Stimulated activated CD8-positive, alpha-beta memory T cell treated with anti-CD3 and anti-CD28 coated beads, Interleukin-4, amount 100 ng/mL, for 24 hours (primary cell): ENCODE measurements around the gene THEMIS.
"Not testable (repeated sequence)": the region's sequence is repeated elsewhere in the genome, so short reads cannot be mapped to it uniquely, and the experiment has no call there.

Source experiments
- DNase-seq: peaks from one replicate; pipeline ENCODE4 v3.0.0-alpha.2; 2020; ENCODE audit warnings: low read depth

Gene THEMIS, protein sequence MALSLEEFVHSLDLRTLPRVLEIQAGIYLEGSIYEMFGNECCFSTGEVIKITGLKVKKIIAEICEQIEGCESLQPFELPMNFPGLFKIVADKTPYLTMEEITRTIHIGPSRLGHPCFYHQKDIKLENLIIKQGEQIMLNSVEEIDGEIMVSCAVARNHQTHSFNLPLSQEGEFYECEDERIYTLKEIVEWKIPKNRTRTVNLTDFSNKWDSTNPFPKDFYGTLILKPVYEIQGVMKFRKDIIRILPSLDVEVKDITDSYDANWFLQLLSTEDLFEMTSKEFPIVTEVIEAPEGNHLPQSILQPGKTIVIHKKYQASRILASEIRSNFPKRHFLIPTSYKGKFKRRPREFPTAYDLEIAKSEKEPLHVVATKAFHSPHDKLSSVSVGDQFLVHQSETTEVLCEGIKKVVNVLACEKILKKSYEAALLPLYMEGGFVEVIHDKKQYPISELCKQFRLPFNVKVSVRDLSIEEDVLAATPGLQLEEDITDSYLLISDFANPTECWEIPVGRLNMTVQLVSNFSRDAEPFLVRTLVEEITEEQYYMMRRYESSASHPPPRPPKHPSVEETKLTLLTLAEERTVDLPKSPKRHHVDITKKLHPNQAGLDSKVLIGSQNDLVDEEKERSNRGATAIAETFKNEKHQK

DNA sequence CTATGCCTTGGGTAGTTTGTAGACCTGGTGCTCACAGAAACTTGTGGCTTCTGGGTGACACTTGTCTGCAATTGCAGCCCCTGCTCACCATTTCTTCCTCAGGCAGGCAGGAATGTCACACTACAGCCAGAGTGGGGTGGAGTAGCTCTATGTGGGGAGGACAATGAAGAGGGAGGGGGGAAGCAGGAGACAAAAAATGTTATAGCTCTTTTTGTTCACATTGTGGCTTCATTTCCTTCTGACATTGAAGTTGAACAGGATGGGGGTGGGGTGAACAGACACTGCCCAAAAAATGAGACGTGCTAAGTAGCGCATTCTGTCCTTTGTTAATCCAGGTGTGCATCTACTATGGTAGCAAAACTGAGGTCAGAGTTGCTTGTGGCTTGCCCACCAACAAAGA is at the start of gene THEMIS:
Gene THEMIS, minus strand, starts transcription at position 124 of the 400 bp plus-strand sequence. CDS start 126 bp downstream, outside the sequence.
- DNase-seq, result no peak

DNA sequence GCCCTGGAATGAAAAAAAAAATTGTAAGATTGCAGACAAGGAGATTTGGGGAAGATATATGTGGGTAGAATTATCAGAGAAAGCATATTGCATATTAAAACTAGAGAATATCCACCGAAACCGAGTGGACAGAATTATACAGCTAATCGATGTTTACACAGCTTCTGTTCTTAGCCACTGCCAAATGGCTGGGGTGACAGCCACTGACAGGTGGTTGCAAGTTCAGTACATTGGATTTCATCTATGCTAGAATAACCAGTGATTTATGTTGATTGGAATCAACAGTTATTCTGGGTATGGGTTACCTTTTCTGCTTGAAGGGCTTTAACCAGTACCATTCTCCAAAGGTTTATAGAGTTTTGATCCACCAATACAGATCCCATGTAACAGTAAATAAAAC is 48.4 kb upstream of the THEMIS start:
- no peak for DNase-seq

DNA sequence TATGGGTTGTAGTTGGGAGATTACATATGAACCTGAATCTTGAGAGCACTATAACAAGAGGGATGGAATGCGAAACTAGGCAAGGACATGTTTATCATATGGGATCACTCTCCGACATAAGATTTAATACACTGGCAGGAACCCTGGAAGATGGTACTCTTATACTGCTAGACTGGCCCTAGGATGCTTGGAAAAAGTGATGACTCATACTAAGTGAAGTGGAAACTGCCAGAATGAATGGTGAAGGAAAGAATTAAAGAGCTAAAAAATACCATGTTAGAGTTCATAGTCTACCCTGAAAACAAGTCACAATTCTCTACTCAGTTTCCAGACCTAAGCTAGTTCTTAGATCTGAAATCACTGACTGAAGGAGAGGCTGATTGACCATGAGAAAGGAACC is 45.5 kb upstream of the THEMIS start:
- no peak for DNase-seq

DNA sequence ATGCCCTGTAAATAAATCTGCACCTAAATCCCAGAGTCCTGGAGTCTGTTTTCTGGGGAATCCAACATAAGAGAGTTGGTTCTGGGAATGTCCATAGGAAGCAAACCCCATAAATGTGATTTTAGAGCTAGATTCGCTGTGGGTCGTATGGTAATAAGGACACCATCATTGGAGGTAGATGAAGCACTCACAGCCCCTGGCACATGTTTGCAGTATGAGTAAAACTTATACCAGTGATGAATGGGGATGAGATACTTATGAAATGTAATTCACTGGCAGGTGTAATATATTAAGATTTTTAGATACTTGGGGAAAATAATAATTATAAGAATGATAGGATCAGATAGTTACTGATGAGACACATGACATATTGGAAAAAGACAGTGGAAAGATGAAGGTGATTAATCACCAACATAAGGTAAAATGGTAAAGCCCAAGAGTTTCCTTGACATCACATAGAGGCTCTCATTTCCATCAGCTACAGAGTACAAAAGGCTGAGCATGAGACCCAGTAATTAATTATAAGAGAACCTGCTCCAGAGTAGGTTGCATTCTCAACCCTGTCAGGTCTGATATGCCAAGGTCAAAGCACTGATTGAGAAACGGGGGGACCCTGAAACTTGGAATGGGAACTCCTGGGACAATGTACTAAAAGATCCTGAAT is 44.7 kb upstream of the THEMIS start:
- DNase-seq, result no peak

DNA sequence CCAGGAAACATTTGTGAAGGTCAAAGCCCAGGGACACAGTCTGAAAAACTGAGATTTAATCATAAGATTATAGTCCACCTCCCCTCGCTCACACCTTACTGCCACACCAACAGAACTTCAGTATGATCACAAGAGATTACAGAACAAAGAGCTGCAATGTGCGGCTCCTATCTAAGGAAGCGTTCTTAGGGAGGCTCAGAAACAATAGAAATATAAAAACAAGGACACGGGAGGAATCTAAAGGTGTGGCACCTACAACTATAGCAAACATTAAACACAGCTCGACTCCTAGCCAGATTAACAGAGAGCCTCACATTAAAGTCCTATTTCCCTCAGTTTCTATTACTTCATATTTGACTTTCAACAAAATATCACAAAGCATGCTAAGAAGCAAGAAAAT is 40.4 kb upstream of the THEMIS start:
- DNase-seq, result no peak

DNA sequence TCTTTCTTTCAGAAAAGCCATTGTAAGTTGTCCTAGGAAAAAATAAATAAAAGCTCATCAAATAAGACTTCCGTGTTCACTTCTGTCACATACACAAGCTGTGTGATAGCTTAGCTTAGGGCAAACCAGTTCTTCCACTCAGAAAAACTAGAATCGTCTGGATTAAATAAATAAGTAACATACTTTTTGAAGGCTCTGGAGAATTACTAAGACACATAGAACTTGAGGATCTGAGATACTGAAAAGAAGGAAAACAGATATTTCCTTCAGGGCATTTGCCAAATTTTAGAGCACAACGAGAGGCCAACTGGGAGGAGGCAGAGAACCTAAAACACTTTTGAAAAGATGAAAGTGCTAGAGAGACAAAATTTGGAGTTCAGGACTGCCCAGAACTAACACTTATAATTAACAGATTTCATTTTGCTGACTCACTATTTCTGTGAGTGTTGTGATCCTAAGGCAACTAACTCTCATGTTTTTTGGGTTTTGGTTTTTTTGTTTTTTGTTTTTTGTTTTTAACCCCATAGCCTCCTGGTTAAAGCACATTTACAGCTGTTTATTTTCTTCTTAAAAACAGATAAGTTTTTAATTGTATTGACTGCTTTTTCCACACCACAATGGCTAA is 38.7 kb upstream of the THEMIS start:
- DNase-seq, result no peak

DNA sequence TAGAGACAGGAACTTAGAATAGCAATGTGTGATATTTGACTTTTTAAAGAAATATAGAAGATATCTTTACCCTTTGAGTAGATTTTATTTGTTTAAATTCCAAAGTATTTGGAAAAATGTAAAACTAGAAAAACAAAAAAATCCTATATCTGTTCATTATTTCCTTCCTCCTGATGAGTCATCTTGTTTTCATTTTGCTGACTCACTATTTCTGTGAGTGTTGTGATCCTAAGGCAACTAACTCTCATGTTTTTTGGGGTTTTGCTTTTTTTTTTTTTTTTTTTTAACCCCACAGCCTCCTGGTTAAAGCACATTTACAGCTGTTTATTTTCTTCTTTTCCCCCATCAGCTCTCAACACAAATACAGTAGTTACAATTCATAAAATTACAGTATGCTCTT is 37.8 kb upstream of the THEMIS start:
- no peak for DNase-seq

DNA sequence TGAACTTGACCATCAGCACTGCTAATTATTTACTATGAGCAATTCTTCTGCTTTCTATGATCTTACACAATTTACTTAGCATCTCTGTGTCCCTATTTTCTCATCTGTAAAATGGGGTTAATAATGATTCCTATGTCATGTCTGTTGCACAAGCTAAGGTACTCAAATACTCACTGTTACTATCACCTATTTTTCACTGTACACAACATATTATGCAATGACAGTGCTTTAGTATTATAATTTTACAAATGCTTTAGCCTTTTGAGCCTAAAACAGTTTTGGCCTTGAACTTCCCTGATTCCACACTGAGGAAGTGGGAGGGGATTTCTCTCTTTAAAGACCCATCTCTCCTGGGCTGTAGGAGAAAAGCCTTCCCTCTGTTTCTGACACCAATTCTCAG is 36.9 kb upstream of the THEMIS start:
- no peak for DNase-seq

DNA sequence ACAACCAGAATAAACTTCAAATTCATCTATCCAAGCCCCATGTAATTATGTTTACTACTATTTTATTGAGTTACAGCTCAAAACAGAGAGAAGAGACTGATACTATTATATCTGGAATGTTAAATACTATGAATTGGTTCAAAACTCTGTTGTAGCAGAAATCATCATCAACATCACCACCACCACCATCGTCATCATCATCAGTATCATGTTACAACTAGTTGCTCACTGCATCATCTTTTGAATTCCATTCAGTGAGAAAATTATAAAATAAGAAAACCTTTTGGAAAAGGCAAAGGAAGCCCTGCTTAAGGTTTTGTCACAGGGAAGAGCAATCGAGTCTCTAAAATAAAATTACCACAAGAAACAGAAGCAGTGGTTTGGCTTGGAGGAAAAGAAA is 36.2 kb upstream of the THEMIS start:
- DNase-seq, result no peak

DNA sequence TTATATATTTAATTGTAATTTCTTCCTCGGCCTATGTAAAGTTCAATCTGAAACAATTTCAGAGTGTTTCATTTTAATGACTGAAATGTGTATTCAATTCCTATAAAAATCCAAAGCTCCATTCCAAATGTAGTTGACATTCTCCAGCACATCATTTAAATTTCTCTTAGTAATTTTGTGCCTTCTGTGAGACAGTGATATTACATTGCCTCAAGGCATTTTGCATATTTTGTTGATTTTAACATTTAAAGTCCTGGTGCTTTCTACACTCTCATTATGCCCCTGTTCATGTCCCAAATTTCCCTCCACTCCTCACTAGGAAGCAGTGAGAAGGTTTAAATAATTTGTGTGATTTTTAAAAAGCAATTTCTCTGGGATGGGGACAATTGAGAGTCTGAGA is 34.1 kb upstream of the THEMIS start:
- DNase-seq, result no peak

DNA sequence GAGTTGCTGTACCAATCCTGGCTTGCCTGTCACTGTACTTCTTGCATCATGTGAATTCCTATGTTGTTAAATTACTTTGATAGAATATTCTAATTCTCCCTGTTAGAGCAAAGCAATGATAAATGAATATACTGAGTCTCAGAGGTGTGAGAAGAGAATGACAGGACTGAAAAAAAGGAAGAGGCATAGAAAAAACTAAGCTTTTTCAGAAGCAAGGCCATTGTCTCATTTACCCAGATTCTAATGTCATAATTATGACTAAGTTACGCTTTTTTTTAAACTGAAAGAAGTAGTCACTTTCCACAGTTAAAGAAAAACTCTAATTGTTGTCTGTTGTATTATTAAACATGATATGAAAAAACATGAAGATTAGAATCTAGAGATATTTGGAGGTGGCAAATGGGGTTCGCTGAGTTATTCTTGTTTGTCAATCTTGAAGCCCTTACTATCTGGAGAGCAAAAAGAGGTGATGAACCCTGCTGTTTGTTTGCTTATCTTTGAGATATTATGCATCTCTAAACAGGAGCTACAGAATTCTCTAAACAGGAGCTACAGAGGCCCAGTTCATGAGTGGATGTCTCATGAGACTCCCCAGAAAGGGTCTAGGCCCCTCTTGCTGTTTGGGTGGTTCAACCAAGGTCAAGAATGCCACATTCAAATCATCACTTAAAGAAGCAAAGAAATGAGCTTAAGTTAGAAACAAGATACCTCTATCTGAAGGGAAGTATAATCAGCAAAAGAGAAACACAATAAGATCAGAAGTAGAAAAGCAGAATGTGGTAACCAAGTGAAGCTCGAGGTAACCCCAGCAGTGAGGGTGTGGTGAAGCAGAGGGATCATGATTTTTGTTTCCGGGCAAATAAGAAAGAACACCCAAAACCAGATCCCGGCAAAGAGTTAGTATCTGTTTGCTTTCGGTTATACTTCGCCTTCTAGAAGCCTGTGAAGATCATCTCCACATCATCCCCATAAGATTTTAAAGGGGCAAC is 33.3 kb upstream of the THEMIS start:
- no peak for DNase-seq

DNA sequence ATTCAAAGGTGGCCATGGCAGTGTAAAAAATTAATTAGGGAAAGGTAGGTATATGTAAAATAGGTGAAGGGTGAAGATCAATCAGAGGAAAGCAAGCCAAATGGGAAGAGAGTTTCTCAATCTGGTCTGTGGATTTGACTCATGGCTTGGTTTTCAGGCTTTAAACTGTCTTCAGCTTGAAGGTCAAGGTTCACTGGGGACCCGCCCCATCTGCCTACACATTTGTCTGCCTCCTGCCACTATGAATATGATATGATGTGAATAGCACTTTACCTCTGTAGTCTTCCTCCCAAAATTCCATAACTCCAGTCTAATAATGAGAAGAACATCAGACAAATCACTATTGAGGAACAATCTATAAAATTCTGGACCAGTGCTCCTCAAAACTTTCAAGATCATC is 32.3 kb upstream of the THEMIS start:
- DNase-seq, result no peak

DNA sequence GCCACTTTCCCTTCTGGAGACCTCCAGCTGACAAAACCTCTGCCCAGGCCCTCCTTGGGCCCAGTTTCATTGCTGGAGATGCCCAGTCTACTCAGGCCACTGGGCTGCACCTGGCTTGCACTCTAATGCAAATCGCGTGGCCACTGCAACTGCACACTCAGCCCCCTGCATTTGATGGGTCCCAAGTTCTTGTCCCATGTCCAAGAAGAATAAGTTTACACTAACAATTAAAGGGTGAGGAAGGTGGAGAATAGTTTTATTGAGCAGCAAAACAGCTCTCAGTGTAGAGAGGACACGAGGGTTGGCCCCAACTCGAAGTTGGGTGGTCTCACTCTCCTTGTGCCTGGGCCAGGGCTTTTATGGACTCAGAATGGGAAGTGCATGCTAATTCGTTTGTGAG is 31.9 kb upstream of the THEMIS start:
- no peak for DNase-seq

DNA sequence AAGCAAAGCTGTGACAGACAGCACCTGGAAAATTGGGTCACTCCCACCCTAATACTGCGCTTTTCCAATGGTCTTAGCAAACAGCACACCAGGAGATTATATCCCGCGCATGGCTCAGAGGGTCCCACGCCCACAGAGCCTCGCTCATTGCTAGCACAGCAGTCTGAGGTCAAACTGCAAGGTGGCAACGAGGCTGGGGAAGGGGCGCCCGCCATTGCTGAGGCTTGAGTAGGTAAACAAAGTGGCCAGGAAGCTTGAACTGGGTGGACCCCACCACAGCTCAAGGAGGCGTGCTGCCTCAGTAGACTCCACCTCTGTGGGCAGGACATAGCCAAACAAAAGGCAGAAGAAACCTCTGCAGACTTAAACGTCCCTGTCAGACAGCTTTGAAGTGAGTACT is 25.6 kb upstream of the THEMIS start:
- DNase-seq, result not testable (repeated sequence)

DNA sequence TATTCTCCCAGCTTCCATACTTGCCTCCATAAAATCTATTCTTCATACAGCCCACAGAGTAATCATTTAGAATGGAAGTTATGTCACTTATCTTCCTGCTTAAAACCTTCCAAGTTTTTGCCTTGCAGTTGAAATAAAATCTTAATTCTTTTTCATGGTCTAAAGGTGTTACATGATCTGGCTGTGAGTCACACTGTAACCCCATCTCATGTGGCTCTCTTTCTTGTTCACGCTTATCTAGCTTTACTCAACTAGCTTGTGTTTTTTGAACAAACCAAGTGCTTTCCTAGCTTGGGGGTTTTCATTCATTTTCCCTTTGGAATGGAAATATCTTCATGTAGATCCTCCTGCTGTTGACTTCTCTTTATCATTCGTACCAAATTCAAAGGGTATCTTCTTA is 23.6 kb upstream of the THEMIS start:
- DNase-seq, result no peak

DNA sequence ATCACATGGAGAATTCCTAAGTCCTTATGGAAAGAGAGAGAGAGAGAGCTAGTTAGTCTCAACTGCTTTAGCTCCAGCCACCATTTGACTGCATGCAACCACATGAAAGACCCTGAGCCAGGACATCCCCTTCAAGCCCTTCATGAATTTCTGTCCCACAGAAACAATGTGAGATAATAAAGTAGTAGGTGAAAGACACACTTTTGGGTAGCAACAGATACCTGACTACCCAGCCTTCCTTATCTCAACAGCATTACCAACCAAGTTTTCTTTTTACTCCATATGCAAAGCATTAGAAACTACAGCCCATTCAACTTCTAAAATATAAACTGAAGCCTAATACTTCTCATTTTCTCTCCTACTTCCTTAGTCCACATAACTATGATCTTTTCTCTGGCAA is 23.2 kb upstream of the THEMIS start:
- DNase-seq, result no peak

DNA sequence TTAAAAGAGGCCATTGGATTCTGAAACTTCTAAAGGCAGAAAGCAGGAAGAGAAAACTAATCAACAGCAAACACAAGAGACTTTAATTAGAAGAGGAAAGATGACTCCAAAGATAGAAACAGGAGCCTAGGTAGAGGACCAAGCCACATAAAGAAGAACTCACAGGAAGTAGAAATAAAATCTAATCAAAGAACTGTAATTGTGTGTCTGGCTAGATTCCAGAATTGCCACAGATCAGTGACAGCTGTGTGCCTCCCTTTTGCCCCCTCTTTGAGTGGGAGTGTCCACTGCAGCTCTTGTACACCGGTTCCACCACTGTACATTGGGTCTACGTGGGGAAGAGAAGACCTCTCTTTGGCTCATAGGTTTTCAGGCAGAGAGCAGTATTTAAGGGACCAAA is 22.3 kb upstream of the THEMIS start:
- no peak for DNase-seq

DNA sequence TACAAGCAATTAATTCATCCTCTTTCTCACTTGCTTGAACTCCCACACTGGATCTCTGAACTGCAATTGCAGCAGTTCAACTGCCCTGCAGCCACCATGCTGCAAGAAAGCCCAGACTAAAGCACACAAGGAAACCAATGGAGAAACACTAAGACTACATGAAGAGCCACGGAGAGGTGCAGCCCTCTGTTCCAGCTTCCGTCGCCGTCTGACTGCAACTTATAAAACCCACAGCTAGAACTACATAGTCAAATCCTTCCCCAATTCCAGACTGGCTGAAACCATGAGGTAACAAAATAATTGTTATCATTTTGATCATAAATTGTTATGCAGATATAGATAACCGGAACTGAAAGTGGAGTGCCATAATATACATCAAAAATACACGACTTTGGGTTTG is 21.1 kb upstream of the THEMIS start:
- no peak for DNase-seq

DNA sequence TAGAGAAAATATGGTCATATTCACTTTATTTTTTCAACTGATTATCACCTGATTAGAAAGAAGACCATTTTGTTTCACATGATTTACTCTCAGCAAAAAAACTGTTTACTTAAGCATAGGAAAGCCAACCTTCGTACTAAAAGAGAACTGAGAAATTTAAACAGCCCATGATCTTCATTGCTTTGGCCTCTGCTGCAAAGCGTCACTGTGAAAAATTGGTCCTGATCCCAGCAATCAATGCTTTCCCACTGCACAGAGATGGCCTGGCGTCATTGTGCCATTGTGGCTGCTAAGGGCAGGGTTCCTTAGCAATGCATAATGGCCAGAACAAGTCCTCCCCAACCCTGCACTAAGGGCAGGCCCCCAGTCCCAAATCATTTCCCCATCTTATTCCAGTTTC is 19.9 kb upstream of the THEMIS start:
- no peak for DNase-seq

DNA sequence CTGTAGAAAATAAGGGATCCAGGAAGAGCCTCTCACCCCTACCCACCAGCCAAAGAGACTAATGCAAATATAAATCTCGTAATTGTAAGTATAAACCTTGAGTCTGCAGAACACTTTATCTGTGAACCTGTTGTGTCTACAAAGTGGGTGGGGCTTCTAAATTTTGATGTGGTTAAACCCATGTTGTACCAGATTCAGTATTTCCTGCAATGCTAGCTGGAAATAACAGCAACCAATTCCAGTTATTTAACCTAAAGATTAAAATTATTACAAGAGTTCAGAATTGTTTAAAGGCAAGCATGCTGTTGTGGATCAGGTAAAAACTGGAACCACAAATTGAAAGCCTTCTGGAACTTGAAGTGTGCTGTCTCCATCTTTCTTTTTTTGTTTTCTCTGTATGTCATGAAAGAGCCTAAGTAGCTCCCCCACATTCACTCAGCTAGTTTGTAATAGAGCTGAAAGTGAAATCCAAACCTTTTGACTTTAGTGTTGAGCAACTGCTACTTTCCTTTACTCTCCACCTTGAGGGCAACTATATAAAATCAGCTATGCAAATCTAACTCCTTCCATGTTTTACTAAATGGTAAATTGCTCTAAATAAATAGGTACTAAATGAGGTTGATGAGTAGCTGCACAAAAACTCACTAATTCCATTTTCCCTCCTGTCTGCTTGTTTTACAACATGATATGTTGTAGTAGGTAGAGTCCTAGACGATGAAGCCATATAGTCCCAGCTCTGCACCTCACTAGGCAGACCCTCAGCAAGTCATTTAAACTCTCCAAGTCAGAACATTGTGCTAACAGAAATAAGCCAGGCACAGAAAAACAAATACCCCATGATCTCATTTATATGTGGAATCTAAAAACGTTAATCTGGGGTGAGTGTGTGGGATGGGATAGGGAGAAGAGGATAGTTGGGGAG is 17.9 kb upstream of the THEMIS start:
- DNase-seq, result no peak

DNA sequence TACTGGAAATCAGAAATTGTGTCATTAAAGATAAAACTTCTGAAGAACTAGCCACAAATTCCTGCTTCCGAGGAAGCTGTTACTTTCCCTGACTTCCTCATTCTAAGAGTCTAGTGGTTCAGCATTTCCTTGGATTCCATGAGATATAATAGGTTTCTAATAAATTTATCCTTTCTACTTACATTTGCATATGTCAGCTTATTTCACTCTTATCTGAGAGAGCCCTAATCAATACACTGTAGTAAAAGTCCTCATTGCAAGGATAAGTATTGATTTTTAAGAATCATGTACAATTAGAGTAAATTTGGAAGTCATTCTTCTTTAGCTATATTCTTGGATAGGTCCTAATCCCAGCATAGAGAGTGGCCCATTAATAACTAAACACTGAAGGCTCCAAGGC is 16.9 kb upstream of the THEMIS start:
- DNase-seq, result no peak
